SH-SY5Y (cell line): ENCODE results near the gene LDHD.

Source experiments
- GATA2 ChIP-seq: IDR thresholded peaks from 2 replicates; pipeline ENCODE4 v1.6.1; 2011; ENCODE audit warnings: mild to moderate bottlenecking, low read depth, low read length
- GATA3 ChIP-seq: IDR thresholded peaks from 2 replicates; pipeline ENCODE4 v1.6.1; 2011; ENCODE audit warnings: low read depth, mild to moderate bottlenecking, low read length, moderate library complexity

DNA sequence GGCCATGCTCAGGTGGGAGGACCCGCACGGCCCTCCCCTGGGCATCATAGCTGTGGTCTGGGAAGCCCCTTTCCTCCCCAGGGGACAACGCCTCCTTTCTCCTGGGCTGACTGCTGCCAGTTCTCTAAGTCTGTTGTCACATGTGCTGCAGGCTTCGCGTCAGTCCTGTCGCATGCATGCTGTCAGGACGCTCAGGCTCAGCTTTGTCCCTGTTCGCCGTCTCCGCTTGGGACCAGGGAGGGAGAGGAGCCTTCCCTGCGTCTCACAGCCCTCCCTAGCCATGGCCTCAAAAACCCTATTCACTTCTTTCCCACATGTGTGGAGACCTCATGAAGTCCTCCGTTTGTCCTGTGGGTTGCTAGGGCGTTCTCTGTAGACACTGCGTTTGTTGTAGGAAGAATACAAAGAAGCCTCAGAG lies 21.4 kb downstream of the LDHD start:
- no peak for TF ChIP-seq GATA2
- TF ChIP-seq GATA3 = no peak
